Fibroblast of the aortic adventitia (primary cell): ENCODE results near the gene EFCAB3. TPM values are rescaled to one million over a fixed set of nuclear protein-coding genes. Genes with fewer than 3 reads are reported as not detected.

Experiments used
- DNase-seq: peaks from one replicate; pipeline ENCODE4 v3.0.0-alpha.2; 2010; ENCODE audit warnings: low read depth
- H3K4me3 ChIP-seq: 2 replicates; pipeline ENCODE4 v1.5.1; 2011; ENCODE audit warnings: low read depth, mild to moderate bottlenecking, control low read depth, low read length, moderate library complexity
- total RNA-seq: library from RNA; depleted of rRNA; stranded (reverse); fragments of >200 nt; gene quantifications from 2 replicates; pipeline ENCODE4 v1.2.3, GENCODE V29; 2012; ENCODE audit warnings: low replicate concordance
- TF ChIP-seq, protein P1 (sequence below): IDR thresholded peaks from 2 replicates; pipeline ENCODE4 v1.5.1; 2011; ENCODE audit warnings: mild to moderate bottlenecking, low read length, control low read depth, inconsistent platforms; ENCODE audit not compliant: insufficient read depth

The EFCAB3 gene
- not detected in 2 replicates for total RNA-seq

DNA sequence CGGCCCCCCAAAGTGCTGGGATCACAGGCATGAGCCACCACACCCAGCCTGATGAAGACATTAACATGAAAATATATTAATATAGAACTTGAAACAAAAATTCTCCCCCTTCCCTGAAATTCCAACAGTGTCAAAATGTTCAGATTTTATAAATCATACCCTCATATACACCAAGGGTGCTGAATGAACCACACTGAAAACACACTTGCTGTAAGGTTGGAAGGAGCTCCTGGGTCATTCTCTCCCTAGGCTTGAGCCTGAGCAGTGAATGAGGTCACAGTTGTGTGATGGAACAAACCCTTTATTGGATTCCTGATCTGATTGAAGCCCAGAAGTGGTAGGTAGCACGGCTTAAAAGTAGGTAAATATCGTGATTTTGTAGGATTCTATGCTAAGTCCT is at the start of gene EFCAB3:
Gene EFCAB3 (plus strand): TSS at position 301 of the 400 bp plus-strand sequence. CDS start 2,427 bp downstream, outside the sequence.
- DNase-seq: no peak
- TF ChIP-seq, protein P1, sequence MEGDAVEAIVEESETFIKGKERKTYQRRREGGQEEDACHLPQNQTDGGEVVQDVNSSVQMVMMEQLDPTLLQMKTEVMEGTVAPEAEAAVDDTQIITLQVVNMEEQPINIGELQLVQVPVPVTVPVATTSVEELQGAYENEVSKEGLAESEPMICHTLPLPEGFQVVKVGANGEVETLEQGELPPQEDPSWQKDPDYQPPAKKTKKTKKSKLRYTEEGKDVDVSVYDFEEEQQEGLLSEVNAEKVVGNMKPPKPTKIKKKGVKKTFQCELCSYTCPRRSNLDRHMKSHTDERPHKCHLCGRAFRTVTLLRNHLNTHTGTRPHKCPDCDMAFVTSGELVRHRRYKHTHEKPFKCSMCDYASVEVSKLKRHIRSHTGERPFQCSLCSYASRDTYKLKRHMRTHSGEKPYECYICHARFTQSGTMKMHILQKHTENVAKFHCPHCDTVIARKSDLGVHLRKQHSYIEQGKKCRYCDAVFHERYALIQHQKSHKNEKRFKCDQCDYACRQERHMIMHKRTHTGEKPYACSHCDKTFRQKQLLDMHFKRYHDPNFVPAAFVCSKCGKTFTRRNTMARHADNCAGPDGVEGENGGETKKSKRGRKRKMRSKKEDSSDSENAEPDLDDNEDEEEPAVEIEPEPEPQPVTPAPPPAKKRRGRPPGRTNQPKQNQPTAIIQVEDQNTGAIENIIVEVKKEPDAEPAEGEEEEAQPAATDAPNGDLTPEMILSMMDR: no peak
- no peak within 1 kb of the TSS for H3K4me3 ChIP-seq

DNA sequence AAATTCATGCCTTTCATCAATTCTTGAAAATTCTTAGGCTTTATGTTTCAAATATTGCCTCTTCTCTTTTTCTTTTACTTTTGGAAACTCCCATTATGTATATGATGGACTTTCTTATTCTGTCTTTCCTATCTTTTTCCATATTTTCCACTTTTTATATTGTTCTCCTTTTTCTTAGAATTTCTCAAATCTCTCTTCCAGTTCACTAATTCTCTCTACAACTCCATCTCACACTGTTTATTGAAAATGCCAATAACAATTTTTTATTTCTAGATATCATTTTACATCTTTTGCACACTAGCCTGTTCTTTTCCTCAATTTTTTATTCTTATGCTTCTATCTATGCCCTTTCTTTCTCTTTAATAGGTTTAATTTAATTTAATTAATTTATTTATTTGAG is 43.8 kb upstream of the EFCAB3 start:
- no peak overlapping the region for H3K4me3 ChIP-seq
- TF ChIP-seq, protein P1: no peak
- no peak for DNase-seq

DNA sequence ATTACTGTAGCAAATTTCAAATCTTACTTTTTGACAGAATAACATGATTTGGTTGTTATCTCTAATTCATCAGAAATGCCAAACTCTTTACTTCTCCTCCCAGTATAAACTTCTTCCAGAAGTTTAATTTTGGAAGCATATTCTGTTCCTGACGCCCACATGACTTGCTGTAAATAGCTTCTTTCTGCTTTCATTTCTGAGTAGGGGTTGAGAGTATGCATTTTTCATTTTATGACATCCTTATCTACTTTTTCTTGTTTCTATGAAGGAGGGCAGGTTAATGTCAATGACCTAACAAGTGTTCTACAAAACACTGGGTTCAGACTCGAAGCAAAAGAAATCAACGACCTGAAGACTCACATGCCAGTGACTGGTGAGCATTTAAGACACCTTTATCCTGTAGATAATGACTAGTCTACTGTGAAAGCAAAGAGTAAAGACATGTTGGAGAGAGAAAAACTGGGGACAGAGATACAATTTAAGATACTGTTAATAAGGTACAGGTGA is 36.5 kb upstream of the EFCAB3 start:
- TF ChIP-seq, protein P1: no peak
- no peak for DNase-seq
- H3K4me3 ChIP-seq: no peak overlapping the region

DNA sequence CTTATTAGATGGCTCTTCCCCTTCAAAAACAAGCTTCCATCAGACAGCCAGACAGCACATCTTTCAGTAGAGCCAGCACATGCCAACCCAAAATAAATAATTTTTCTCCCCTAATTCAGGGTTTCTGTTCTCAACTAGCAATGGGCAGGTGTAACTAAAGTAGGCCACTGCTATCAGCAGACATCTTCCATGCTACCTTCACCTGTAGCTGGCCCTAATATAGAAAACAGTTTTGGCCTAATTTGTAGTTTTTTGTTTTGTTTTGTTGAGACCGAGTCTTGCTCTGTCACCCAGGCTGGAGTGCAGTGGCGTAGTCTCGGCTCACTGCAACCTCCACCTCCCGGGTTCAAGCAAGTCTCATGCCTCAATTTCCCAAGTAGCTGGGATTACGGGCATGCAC is 29.2 kb upstream of the EFCAB3 start:
- TF ChIP-seq, protein P1: no peak
- no peak overlapping the region for H3K4me3 ChIP-seq
- no peak for DNase-seq

DNA sequence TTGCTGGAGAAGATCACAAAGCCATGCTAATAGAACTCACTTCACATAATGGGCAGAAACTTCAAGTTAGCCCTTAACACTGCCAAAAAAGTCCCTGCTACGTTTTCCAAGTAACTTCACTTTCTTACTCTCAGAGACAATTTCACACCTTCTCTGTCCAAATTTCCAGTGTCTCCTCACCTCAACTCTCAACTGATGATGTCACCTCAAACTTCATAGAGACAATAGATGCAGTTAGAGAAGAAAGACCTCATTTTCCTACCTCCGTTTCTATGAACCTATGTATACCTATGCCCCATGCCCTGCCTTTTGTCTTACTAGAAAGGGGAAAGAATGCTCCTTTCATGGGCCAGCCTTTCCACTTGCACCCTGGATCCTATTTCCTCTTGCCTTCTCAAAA is 14.2 kb upstream of the EFCAB3 start:
- TF ChIP-seq, protein P1: no peak

DNA sequence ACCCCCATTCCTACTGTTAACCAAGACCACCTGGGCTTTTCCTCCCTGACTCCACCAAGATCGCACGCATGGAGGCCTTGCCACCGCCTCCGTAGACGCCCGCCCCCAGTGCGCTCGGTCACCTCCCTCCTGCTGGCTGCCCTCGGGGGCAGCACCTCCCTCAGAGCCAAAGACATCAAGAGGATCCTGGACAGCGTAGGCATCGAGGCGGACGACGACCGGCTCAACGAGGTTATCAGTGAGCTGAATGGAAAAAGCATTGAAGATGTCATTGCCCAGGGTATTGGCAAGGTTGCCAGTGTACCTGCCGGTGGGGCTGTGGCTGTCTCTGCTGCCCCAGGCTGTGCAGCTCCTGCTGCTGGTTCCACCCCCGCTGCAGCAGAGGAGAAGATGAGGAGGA is 1.2 kb downstream of the EFCAB3 start:
- TF ChIP-seq, protein P1: no peak
- no peak for DNase-seq
- no peak overlapping the region for H3K4me3 ChIP-seq

More for the DNA sequence above, 14.2 kb upstream of the EFCAB3 start:
- H3K4me3 ChIP-seq: no peak overlapping the region
- DNase-seq: no peak

DNA sequence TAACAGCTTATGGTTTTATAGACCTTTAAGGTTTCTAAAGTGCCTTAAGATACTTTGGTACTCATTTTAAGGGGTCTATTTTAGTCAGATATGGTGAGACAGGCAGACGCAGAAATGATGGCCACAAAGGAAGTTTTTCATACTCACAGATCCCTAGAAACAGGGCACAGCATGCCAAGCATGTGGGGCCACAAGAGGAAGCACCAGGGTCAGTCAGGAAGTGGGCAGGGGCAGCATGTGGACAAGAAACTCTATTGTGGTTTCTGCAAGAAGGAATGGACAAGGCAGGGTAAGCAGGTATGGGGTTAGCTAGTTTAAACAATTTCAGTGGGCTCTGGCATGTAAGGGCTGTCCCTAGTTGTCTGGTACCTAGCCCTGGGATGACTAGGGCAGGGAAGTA is 8.5 kb downstream of the EFCAB3 start:
- no peak for DNase-seq
- H3K4me3 ChIP-seq: no peak overlapping the region
- TF ChIP-seq, protein P1: no peak
